Panc1 (cell line): Measurements from ENCODE around the gene BICRA. TPM values are rescaled to one million over a fixed set of nuclear protein-coding genes. Genes with fewer than 3 reads are reported as not detected.

Source experiments
- ATAC-seq: fragments of 200-7000 bp; cut with Tn5 transposase; 2 replicates; pipeline ENCODE4 v1.9.1; 2020; ENCODE audit warnings: mild to moderate bottlenecking, moderate library complexity
- BruUV-seq: library from RNA; stranded (reverse); fragments of 400-500 nt; replicated peaks from 2 replicates; lab custom pipeline; 2021; lab: Mats Ljungman, UMichigan
- CTCF ChIA-PET: fragments of 300-600 bp; sonication (Branson Sonifier 250); formaldehyde crosslinking; loops from one replicate; lab custom pipeline; 2022; ENCODE audit warnings: antibody characterized with exemption; lab: Charles Lee
- POLR2A ChIA-PET: fragments of 300-600 bp; sonication (Branson Sonifier 250); formaldehyde crosslinking; loops from one replicate; lab custom pipeline; 2022; ENCODE audit warnings: antibody characterized with exemption; lab: Charles Lee
- DNase-seq: peaks from one replicate; pipeline ENCODE4 v3.0.0-alpha.2; 2010; ENCODE audit warnings: low read depth, low spot score
- H3K27ac ChIP-seq: 2 replicates; pipeline ENCODE4 v1.5.1; 2011; ENCODE audit warnings: mild to moderate bottlenecking, low read length, inconsistent platforms
- H3K27me3 ChIP-seq: fragments of 200-500 bp; sonication (Bioruptor generic); 2 replicates; pipeline ENCODE4 v1.6.0; 2014; ENCODE audit warnings: low read length, inconsistent platforms; ENCODE audit not compliant: control insufficient read depth, insufficient read depth
- H3K36me3 ChIP-seq: fragments of 200-500 bp; sonication (Bioruptor generic); 2 replicates; pipeline ENCODE4 v1.5.1; 2014; ENCODE audit warnings: inconsistent platforms, mild to moderate bottlenecking, low read length, moderate library complexity; ENCODE audit not compliant: control insufficient read depth, insufficient read depth
- H3K4me1 ChIP-seq: 2 replicates; pipeline ENCODE4 v1.5.1; 2011; ENCODE audit warnings: inconsistent platforms, mild to moderate bottlenecking, low read length, moderate library complexity; ENCODE audit not compliant: control insufficient read depth, insufficient read depth
- H3K4me3 ChIP-seq, 2 experiments: 2 replicates each; pipeline ENCODE4 v1.5.1; 2011 to 2012; ENCODE audit warnings: low read depth in 2 of 2, low read length in 2 of 2, mild to moderate bottlenecking in 2 of 2, inconsistent platforms in 1 of 2, moderate library complexity in 1 of 2
- H3K9me3 ChIP-seq: fragments of 200-500 bp; sonication (Bioruptor generic); 2 replicates; pipeline ENCODE4 v1.5.1; 2014; ENCODE audit warnings: low read depth, mild to moderate bottlenecking, inconsistent platforms, low read length, moderate library complexity; ENCODE audit not compliant: control insufficient read depth, insufficient read depth
- POLR2AphosphoS5 ChIP-seq: IDR thresholded peaks from 2 replicates; pipeline ENCODE4 v1.6.1; 2012; ENCODE audit warnings: mild to moderate bottlenecking, low read depth, low read length, moderate library complexity
- SIN3A ChIP-seq: IDR thresholded peaks from 2 replicates; pipeline ENCODE4 v1.6.1; 2012; ENCODE audit warnings: low read depth, mild to moderate bottlenecking, low read length, moderate library complexity, borderline replicate concordance; ENCODE audit not compliant: insufficient read depth
- TCF7L2 ChIP-seq: IDR thresholded peaks from 2 replicates; pipeline ENCODE4 v1.6.1; 2011; ENCODE audit warnings: mild to moderate bottlenecking, low read depth, low read length, inconsistent platforms
- in situ Hi-C: cut with HindIII; loops from 2 replicates; pipeline ENCODE4 v1.10.0; 2016; ENCODE audit warnings: low sequenced_read_pairs, low pct_unique_long_range_greater_than_20kb
- intact Hi-C: fragments of 100-400 bp; cut with micrococcal nuclease; formaldehyde crosslinking; loops from one replicate; pipeline ENCODE4 v1.10.0; 2022; ENCODE audit not compliant: unreplicated experiment
- total RNA-seq: library from RNA; stranded (reverse); gene quantifications from one replicate; pipeline ENCODE4 v1.2.1, GENCODE V29; 2021; ENCODE audit not compliant: unreplicated experiment
- TF ChIP-seq, protein P1 (sequence below), 2 experiments: IDR thresholded peaks; 2 replicates each; pipeline ENCODE4 v1.6.1; 2011 to 2012; ENCODE audit warnings: low read depth in 2 of 2, control low read depth in 1 of 2, low read length in 1 of 2, mild to moderate bottlenecking in 1 of 2, moderate library complexity in 1 of 2; ENCODE audit not compliant: insufficient read depth in 1 of 2
- TF ChIP-seq, protein P2 (sequence below): fragments of 450-650 bp; IDR thresholded peaks from 2 replicates; pipeline ENCODE4 v1.5.1; 2017; ENCODE audit warnings: mild to moderate bottlenecking

The BICRA gene
- total RNA-seq, 1 experiment from 2014 or later = 13.7 TPM

DNA sequence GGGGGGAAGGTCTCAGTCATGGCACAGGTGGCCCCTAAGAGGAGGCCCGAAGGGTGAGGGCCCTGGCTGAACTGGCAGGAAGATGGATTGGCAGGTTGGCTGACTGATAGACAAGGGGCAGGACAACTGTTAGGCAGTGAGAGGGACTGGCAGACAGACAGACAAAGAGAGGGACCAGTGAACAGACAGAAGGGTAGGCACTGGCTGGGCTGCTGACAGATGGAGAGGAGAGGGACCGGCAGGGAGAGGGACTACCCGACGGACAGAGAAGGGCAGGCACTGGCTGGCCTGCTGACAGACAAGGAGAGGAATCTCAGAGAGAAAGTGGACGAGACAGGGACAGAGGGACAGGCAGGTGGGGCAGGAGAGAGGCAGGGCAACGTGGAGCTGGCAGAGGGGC lies 72.5 kb downstream of the BICRA start:
- POLR2A ChIA-PET = no interaction called here
- ATAC-seq (peak; percentile 53; the same call in 1 of the 2 replicates), DNase-seq (no peak)

DNA sequence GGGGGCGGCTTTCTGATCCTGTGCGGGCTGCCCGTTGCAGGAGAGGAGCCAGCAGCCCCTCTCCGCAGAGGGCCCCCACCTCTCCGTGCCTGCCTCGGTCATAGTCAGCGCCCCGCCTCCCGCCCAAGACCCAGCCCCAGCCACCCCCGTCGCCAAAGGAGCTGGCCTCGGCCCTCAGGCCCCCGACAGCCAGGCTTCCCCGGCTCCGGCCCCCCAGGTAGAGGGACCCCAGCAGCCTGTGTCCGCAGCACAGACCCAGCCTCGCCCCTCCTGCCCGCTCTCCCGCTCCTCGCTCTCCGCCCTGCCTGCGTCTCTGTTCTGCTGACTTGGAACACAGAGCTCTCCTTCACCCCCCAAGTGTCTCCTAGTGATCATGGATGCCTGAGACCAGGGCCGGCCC lies 73.0 kb downstream of the BICRA start:
- CTCF ChIA-PET = no interaction called here
- H3K9me3 ChIP-seq = no peaks in the 10 kb centered on the region
- DNase-seq (no peak), ATAC-seq (no peak)
- TF ChIP-seq TCF7L2 = no peak
- TF ChIP-seq POLR2AphosphoS5 = no peak
- TF ChIP-seq, protein P1, sequence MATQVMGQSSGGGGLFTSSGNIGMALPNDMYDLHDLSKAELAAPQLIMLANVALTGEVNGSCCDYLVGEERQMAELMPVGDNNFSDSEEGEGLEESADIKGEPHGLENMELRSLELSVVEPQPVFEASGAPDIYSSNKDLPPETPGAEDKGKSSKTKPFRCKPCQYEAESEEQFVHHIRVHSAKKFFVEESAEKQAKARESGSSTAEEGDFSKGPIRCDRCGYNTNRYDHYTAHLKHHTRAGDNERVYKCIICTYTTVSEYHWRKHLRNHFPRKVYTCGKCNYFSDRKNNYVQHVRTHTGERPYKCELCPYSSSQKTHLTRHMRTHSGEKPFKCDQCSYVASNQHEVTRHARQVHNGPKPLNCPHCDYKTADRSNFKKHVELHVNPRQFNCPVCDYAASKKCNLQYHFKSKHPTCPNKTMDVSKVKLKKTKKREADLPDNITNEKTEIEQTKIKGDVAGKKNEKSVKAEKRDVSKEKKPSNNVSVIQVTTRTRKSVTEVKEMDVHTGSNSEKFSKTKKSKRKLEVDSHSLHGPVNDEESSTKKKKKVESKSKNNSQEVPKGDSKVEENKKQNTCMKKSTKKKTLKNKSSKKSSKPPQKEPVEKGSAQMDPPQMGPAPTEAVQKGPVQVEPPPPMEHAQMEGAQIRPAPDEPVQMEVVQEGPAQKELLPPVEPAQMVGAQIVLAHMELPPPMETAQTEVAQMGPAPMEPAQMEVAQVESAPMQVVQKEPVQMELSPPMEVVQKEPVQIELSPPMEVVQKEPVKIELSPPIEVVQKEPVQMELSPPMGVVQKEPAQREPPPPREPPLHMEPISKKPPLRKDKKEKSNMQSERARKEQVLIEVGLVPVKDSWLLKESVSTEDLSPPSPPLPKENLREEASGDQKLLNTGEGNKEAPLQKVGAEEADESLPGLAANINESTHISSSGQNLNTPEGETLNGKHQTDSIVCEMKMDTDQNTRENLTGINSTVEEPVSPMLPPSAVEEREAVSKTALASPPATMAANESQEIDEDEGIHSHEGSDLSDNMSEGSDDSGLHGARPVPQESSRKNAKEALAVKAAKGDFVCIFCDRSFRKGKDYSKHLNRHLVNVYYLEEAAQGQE (IDR thresholded peaks at IDR 0.05; ENCODE audit: insufficient read depth in 1 of 2, low read depth in 2 of 2, low read length in 1 of 2) = no peak
- TF ChIP-seq, protein P2, sequence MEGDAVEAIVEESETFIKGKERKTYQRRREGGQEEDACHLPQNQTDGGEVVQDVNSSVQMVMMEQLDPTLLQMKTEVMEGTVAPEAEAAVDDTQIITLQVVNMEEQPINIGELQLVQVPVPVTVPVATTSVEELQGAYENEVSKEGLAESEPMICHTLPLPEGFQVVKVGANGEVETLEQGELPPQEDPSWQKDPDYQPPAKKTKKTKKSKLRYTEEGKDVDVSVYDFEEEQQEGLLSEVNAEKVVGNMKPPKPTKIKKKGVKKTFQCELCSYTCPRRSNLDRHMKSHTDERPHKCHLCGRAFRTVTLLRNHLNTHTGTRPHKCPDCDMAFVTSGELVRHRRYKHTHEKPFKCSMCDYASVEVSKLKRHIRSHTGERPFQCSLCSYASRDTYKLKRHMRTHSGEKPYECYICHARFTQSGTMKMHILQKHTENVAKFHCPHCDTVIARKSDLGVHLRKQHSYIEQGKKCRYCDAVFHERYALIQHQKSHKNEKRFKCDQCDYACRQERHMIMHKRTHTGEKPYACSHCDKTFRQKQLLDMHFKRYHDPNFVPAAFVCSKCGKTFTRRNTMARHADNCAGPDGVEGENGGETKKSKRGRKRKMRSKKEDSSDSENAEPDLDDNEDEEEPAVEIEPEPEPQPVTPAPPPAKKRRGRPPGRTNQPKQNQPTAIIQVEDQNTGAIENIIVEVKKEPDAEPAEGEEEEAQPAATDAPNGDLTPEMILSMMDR = no peak
- no peak for TF ChIP-seq SIN3A
- H3K27ac ChIP-seq = no peak overlapping the region
- POLR2A ChIA-PET = no interaction called here
- no peaks in the 10 kb centered on the region for H3K27me3 ChIP-seq
- in situ Hi-C loops = no loop called here
- H3K4me3 ChIP-seq = no peak overlapping the region
- intact Hi-C loops = no loop called here
- no peaks in the 10 kb centered on the region for H3K4me1 ChIP-seq
- no TSS peak for BruUV-seq
- no peaks in the 10 kb centered on the region for H3K36me3 ChIP-seq

More for the DNA sequence above, 72.5 kb downstream of the BICRA start:
- no peaks in the 10 kb centered on the region for H3K36me3 ChIP-seq
- H3K9me3 ChIP-seq = no peaks in the 10 kb centered on the region
- no peaks in the 10 kb centered on the region for H3K27me3 ChIP-seq
- no peak overlapping the region for H3K27ac ChIP-seq
- H3K4me1 ChIP-seq = no peaks in the 10 kb centered on the region
- no peak for TF ChIP-seq SIN3A
- TF ChIP-seq, protein P1 (IDR thresholded peaks at IDR 0.05; ENCODE audit: insufficient read depth in 1 of 2, low read depth in 2 of 2, low read length in 1 of 2) = no peak
- TF ChIP-seq, protein P2 = no peak
- no peak for TF ChIP-seq TCF7L2
- H3K4me3 ChIP-seq = no peak overlapping the region
- no TSS peak for BruUV-seq
- CTCF ChIA-PET = no interaction called here
- intact Hi-C loops = no loop called here
- in situ Hi-C loops = no loop called here
